CD4-positive, alpha-beta T cell treated with Interleukin-21 for 1 hour (primary cell): ENCODE data around the gene METTL13.
"Not testable (repeated sequence)": the region's sequence is repeated elsewhere in the genome, so short reads cannot be mapped to it uniquely, and the experiment has no call there.

Source experiments
- DNase-seq: peaks from one replicate; pipeline ENCODE4 v3.0.0-alpha.2; 2020

METTL13 gene

GRCh38 chr1:171772312-171772711, 9.1 kb upstream of the METTL13 start:
- no peak for DNase-seq

DNA sequence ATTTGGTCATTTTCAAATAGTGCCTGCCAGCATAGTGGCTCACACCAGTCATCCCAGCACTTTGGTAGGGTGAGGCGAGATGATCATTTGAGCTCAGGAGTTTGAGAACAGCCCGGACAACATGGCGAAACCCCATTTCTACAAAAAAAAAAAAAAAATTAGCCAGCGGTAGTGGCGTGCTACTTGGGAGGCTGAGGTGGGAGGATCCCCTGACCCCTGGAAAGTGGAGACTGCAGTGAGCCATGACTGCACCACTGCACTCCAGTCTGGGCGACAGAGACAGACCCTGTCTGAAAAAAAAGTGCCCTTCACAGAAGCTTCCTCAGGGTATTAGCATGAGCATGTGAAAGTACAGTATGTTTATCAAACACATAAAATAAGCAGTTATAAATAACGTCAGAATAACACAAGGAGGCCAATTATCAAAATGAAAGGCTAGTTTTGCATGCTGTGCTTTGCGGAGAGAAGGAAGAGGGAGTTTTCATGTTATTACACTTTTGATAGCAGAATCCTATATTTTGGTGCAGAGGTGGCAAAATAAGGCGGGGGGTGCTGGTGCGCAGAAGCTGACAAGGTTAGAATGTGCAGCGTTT, 781 bp upstream of the METTL13 start:
- no peak for DNase-seq

GRCh38 chr1:171783816-171784530, 2.5 kb downstream of the METTL13 start:
- no peak for DNase-seq

DNA sequence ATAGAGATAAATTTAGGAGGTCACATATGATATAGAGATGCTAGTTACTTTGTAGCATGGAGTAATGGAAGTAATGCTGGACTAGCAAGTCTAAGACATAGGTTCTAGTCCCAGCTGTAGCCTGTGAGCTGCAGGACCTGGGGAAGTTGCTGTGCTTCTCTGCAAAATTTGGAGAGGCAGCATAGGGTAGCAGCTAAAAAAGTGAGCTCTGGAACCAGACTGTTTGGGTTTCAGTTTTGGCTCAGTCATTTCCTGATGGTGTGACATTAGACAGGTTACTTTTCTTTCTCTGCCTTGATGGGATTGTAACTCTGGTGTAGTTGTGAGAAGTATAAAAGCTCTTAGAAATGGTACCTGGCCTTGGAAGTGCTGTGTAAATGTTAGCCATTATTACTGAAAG, 3.3 kb downstream of the METTL13 start:
- DNase-seq, result no peak

DNA sequence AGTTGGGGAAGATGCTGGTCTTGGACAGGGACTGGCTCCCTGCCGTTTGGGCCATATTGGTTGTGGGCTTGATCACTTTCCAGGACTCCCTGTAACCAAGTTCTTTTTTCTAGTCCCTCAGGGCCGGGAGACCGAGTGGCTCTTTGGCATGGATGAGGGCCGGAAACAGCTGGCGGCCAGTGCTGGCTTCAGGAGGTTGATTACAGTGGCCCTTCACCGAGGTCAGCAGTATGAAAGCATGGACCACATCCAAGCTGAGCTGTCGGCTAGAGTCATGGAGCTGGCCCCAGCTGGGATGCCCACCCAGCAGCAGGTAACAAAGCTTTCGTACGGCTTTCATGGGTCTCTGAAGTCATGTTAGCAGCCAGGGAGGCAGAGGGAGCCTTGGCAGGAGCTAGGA, 4.3 kb downstream of the METTL13 start:
- no peak for DNase-seq

GRCh38 chr1:171786534-171786933, 5.1 kb downstream of the METTL13 start:
- DNase-seq, result no peak

GRCh38 chr1:171787686-171788480, 6.4 kb downstream of the METTL13 start:
- no peak for DNase-seq

DNA sequence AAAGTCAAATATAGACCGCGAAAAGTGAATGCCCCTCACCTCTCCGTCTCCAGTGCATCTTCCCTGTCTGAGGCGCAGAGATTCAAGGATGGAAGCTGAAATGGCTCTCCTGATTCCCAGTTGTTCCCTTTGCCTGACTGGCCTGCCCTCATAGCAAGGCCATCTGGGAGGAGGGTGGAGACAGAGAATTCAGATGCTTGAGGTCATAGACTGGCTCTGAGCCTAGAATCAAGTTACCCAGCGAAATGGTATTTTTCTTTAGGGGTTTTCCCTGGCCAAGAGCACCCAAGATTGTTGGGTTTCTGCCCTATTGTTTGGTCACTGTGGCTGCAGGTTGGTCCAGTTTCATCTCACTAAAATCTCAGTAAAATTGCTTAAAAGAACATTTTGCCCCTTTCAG, 7.2 kb downstream of the METTL13 start:
- DNase-seq, result no peak

GRCh38 chr1:171790318-171790717, 8.9 kb downstream of the METTL13 start:
- DNase-seq, result no peak

DNA sequence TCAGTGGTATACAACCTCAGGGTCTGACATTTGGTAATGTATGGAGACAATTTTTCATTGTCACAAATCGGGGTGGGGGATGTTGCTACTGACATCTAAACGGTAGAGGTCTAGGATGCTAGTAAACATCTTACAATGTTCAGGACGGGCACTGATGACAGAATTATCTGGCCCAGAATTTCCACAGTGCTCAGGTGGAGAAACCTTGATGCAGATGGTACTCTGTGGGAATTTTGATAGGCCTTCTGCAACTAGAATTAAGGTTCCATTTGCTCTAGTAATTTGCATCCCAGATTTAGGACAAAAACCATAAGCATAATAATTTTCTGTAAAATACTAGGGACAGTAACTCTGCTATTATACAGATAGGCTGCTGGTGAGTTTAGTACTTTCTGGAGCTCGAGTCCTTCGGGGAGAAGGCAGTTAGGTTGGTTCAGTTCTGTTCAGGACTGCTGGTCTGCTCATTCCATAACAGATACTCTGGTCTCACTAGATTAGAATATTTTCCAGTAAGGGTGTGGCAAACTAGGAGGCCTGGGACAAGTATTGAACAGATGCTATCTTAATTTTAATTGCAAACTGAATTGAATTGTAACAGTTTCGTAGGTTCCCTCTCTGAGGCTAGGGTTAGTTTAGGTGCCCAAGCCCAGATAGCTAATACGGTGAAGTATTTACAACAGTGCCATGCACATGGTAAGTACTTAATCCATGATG, 11.4 kb downstream of the METTL13 start:
- DNase-seq, result no peak

DNA sequence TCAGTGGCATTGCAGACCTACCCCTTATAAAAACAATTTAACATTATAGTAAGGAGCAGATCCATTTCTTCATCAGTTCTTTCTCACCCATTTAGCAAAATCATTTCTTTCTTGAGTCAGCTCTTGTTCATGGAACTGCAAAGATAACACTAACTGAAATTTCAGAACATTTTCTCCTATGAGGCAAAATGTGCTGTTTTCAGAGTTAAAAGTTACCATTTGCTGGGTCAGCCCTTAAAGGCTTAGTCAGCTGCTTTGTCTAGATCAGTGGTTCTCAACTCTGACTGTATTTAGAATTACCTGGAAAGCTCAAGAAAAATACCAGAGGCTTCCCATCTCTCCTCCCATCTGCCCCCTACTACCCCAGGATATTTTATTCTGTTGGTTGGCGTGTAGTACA, 12.2 kb downstream of the METTL13 start:
- DNase-seq, result no peak

- DNase-seq, result no peak
Observed at GRCh38 chr1:171794085-171794484, 12.6 kb downstream of the METTL13 start.

- no peak for DNase-seq
Observed at GRCh38 chr1:171796592-171796991, 15.1 kb downstream of the METTL13 start.

DNA sequence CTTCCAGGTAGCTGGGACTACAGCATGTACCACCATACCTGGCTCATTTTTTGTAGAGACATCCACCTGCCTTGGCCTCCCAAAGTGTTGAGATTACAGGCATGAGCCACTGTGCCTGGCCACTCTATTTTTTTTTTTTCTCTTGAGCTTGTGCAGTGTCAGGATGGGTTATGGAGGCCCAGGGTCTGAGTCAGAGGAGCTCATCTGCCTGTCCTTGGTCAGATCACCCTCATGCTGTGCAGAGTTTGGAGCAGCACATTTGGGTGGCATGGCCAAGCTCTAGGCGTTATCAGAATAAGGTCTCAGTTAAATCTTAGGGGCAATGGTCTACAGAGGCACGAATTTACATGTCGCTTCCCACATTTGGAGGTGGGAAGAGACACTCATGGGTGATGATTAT, 16.9 kb downstream of the METTL13 start:
- DNase-seq, result no peak

GRCh38 chr1:171798765-171799164, 17.3 kb downstream of the METTL13 start:
- no peak for DNase-seq

DNA sequence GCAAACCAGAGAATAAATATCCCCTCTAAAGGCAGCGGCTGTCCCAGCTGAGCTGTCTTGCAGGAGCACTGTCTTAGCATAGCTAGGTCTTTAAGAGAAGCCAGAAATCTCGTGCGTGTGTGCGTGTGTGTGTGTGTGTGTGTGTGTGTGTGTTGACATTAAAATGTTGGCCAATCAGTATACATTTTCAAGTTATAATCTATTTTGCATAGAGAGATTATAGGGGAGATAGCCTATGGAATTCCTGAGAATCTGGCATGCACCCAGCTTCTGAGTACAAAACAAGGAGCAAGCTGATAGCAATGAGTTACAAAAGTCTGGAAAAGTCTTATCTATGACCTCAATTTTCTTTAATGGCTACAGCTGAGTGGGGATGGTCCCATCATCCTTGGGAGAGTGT, 17.7 kb downstream of the METTL13 start:
- DNase-seq, result no peak

GRCh38 chr1:171799698-171800097, 18.2 kb downstream of the METTL13 start:
- DNase-seq, result not testable (repeated sequence)

DNA sequence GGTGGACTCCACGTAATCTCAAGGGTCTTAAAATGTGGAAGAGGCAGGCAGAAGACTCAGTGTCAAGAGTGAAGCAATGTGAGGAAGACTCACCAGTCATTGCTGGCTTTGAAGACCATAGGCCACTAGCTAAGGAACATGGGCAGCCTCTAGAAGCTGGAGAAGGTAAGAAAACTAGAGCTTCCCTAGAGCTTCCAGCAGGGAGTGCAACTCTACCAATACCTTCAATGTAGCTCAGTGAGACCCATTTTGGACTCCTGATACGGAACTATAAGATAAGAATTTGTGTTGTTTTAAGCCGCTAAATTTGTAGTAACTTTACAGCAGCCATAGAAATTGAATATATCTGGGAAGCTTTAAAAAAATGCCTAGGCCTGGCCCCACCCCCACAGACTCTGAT, 18.9 kb downstream of the METTL13 start:
- DNase-seq, result no peak

DNA sequence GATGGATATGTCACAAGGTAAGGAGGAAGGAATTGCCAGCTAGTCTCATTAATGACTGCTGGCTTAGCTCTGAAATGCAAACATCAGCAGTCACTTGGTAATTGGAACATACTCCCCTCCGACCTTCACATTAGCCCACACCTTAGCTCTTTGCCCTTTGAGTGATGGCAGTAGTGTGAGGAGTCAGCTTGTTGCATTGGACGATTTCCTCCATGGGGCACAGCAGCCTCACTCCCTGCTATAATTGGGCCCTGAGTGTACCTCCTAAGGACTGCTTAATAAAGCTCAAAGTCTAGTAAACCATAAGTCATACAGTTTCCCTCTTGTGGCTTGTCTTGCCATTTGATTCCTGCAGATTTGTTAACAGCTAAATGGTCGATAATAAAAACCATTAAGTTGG, 19.4 kb downstream of the METTL13 start:
- no peak for DNase-seq

DNA sequence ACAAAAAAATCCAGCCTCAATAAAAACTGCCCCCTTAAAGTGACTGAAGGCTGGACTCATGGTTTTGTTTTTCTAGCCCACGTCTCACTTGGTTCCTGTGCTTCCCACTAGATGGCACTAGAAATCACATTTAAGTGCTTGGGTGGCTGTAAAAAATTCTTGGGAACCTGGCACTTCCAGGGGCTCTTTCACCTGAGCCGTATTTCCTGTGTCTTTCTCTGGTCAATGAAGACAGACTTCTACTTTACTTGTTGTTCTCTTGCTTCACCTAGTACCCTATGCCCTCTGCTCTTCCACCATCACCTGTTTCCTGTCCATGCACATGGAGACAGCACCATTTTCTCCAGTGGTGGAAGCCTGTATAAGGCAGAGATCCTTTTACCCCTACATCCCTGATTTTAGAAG, 20.0 kb downstream of the METTL13 start:
- peak; percentile 34 for DNase-seq

GRCh38 chr1:171802207-171802606, 20.7 kb downstream of the METTL13 start:
- no peak for DNase-seq

- DNase-seq, result no peak
Observed at GRCh38 chr1:171803045-171803444, 21.6 kb downstream of the METTL13 start.

DNA sequence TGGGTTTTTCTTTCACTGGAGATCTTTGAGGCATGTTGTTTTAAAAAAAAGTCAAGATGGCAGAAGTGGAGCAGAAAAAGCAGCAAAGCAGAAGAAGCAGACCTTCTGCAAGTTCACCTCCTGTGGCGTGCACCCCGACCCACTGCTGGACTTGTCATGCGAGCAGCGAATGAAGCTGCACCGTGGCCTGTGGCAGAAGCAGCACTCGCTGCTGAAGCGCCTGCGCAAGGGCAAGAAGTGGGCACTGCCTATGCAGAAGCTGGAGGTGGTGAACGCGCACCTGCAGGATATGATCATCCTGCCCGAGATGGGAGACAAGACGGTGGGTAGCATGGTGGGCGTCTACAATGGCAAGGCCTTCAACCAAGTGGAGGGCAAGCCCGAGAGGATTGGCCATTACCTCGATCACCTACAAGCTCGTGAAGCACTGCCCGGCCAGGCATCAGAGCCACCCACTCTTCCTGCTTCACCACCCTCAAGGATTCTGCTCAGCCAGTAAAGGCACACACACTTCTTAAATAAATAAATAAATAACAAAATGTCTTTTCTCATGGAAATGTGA, 22.1 kb downstream of the METTL13 start:
- DNase-seq, result no peak
